Endothelial cell of umbilical vein (primary cell): ENCODE results near the gene ERG. TPM values are rescaled to one million over a fixed set of nuclear protein-coding genes. Genes with fewer than 3 reads are reported as not detected.

Experiments
- BruUV-seq: library from RNA; stranded (reverse); fragments of 400-500 nt; replicated peaks from 2 replicates; lab custom pipeline; 2021; lab: Mats Ljungman, UMichigan
- CTCF ChIA-PET: fragments of 300-600, 350-600 bp; sonication (Branson Sonifier 250); formaldehyde crosslinking; loops from one replicate; lab custom pipeline; 2021; ENCODE audit warnings: antibody characterized with exemption, inconsistent platforms; lab: Charles Lee
- POLR2A ChIA-PET: fragments of 300-600, 350-600 bp; sonication (Branson Sonifier 250); formaldehyde crosslinking; loops from one replicate; lab custom pipeline; 2021; ENCODE audit warnings: antibody characterized with exemption, inconsistent platforms; lab: Charles Lee
- DNase-seq: peaks from one replicate; pipeline ENCODE4 v3.0.0-alpha.2; 2011; ENCODE audit warnings: low read depth, low spot score
- FAIRE-seq: peaks from 2 replicates; lab custom pipeline; 2011; peaks lifted over from hg19 to GRCh38; lab: Jason Lieb, UNC
- H2AFZ ChIP-seq: 2 replicates; pipeline ENCODE4 v1.6.0; 2012; ENCODE audit warnings: low read depth, low read length, control low read depth, inconsistent platforms
- H3K27ac ChIP-seq: 2 replicates; pipeline ENCODE4 v1.5.1; 2011; ENCODE audit warnings: low read depth, mild to moderate bottlenecking, control low read depth, low read length, moderate library complexity; ENCODE audit not compliant: insufficient read depth
- H3K27me3 ChIP-seq, 2 experiments: 2 replicates each; pipeline versions ENCODE4 v1.6.0 to v1.6.1; 2011; ENCODE audit warnings: low read length in 2 of 2, mixed read lengths in 1 of 2; ENCODE audit not compliant: control insufficient read depth in 2 of 2, insufficient read depth in 2 of 2
- H3K36me3 ChIP-seq, 2 experiments: 2 replicates in 1 of 2; 3 replicates in 1 of 2; pipeline ENCODE4 v1.5.1; 2011; ENCODE audit warnings: low read length in 2 of 2, mild to moderate bottlenecking in 1 of 2, moderate library complexity in 1 of 2; ENCODE audit not compliant: control insufficient read depth in 2 of 2, insufficient read depth in 2 of 2; ENCODE audit errors: extremely low read depth in 1 of 2
- H3K4me1 ChIP-seq: 3 replicates; pipeline ENCODE4 v1.5.1; 2011; ENCODE audit warnings: mild to moderate bottlenecking, low read length; ENCODE audit not compliant: control insufficient read depth, insufficient read depth; ENCODE audit errors: extremely low read depth
- H3K4me2 ChIP-seq: 2 replicates; pipeline ENCODE4 v1.6.1; 2011; ENCODE audit warnings: low read length, control low read depth, mixed read lengths; ENCODE audit not compliant: insufficient read depth
- H3K4me3 ChIP-seq, 3 experiments: fragments of 200-600 bp in 1 of 3; sonication (generic), shearing (Covaris generic) in 1 of 3; replicated peaks in 1 of 3; 2 replicates each; pipeline ENCODE4 v1.5.1; 2011 to 2016; ENCODE audit warnings: control low read depth in 3 of 3, low read length in 3 of 3, mild to moderate bottlenecking in 2 of 3, inconsistent platforms in 1 of 3, low read depth in 1 of 3, moderate library complexity in 1 of 3; ENCODE audit not compliant: insufficient read depth in 1 of 3
- H3K79me2 ChIP-seq: 2 replicates; pipeline ENCODE4 v1.6.0; 2012; ENCODE audit warnings: low read length, inconsistent platforms; ENCODE audit not compliant: control insufficient read depth, insufficient read depth
- H3K9ac ChIP-seq: replicated peaks from 2 replicates; pipeline ENCODE3; 2011; ENCODE audit warnings: low read length, control low read depth; ENCODE audit not compliant: insufficient read depth; ENCODE audit errors: extremely low read depth
- H3K9me1 ChIP-seq: replicated peaks from 3 replicates; pipeline ENCODE4 v1.6.0; 2011; ENCODE audit warnings: mild to moderate bottlenecking, low read length; ENCODE audit not compliant: control insufficient read depth, insufficient read depth; ENCODE audit errors: extremely low read depth
- H3K9me3 ChIP-seq: replicated peaks from 2 replicates; pipeline ENCODE4 v1.5.1; 2012; ENCODE audit warnings: low read length, inconsistent platforms; ENCODE audit not compliant: control insufficient read depth, insufficient read depth
- H4K20me1 ChIP-seq: replicated peaks from 2 replicates; pipeline ENCODE3; 2011; ENCODE audit warnings: mild to moderate bottlenecking, low read length; ENCODE audit not compliant: control insufficient read depth, insufficient read depth; ENCODE audit errors: extremely low read depth
- CTCF ChIP-seq, 2 donors: IDR thresholded peaks; 1 replicate in 1 of 2; 2 replicates in 1 of 2; pipeline ENCODE4 v1.5.1; 2011; ENCODE audit warnings: low read length in 2 of 2, mild to moderate bottlenecking in 2 of 2, moderate library complexity in 2 of 2, control low read depth in 1 of 2, inconsistent platforms in 1 of 2, low read depth in 1 of 2; ENCODE audit not compliant: insufficient read depth in 1 of 2; ENCODE audit errors: extremely low read depth in 1 of 2
- EZH2 ChIP-seq: IDR thresholded peaks from 2 replicates; pipeline ENCODE4 v1.6.1; 2012; ENCODE audit warnings: borderline replicate concordance, low read depth, mild to moderate bottlenecking, moderate library complexity, low read length, inconsistent platforms; ENCODE audit not compliant: severe bottlenecking
- FOS ChIP-seq: IDR thresholded peaks from 2 replicates; pipeline ENCODE4 v1.6.1; 2011; ENCODE audit warnings: mild to moderate bottlenecking, low read length, moderate library complexity, borderline replicate concordance; ENCODE audit not compliant: insufficient read depth
- GATA2 ChIP-seq: IDR thresholded peaks from 2 replicates; pipeline ENCODE4 v1.7.0; 2011; ENCODE audit warnings: low read depth, mild to moderate bottlenecking, moderate library complexity, mixed read lengths, low read length; ENCODE audit not compliant: insufficient read length, insufficient read depth
- JUN ChIP-seq: IDR thresholded peaks from 2 replicates; pipeline ENCODE4 v1.6.1; 2011; ENCODE audit warnings: borderline replicate concordance, low read depth; ENCODE audit not compliant: insufficient read length, insufficient read depth
- MYC ChIP-seq: IDR thresholded peaks from one replicate; pipeline ENCODE4 v1.6.1; 2011; ENCODE audit warnings: mild to moderate bottlenecking, low read depth, low read length
- POLR2A ChIP-seq: IDR thresholded peaks from 2 replicates; pipeline ENCODE4 v1.6.1; 2012; ENCODE audit warnings: low read depth, mild to moderate bottlenecking, control low read depth, low read length
- POLR2AphosphoS5 ChIP-seq: IDR thresholded peaks from 2 replicates; pipeline ENCODE4 v1.6.1; 2012; ENCODE audit warnings: low read depth, mild to moderate bottlenecking, control low read depth, low read length, moderate library complexity; ENCODE audit not compliant: insufficient read depth
- dilution Hi-C: fragments of 300-500 bp; cut with MboI; formaldehyde crosslinking; loops from one replicate; pipeline ENCODE4 v1.15.0; 2019; ENCODE audit warnings: low sequenced_read_pairs; ENCODE audit not compliant: extremely low pct_ligation_motif_present
- intact Hi-C: fragments of 100-400 bp; cut with micrococcal nuclease; formaldehyde crosslinking; loops from one replicate; pipeline ENCODE4 v1.10.0; 2022
- polyA plus RNA-seq, 4 experiments: library from polyadenylated mRNA; depleted of rRNA in 3 of 4; stranded (reverse) in 3 of 4; unstranded in 1 of 4; fragments of >200 nt; gene quantifications; 2 replicates each; pipeline versions ENCODE4 v1.2.1 to v1.2.3, GENCODE V29; 2011 to 2012; ENCODE audit warnings: missing spikeins in 1 of 4
- total RNA-seq: library from RNA; stranded (reverse); gene quantifications from 2 replicates; pipeline ENCODE4 v1.2.3, GENCODE V29; 2021
- TF ChIP-seq, protein P1 (sequence below): IDR thresholded peaks from 2 replicates; pipeline ENCODE4 v1.6.1; 2011; ENCODE audit not compliant: insufficient read depth, insufficient read length

Gene ERG
- total and polyA plus RNA-seq, 2 donors (not counting 3 experiments of a cell fraction or from before 2014, with no cell fraction given) = 173 to 210 TPM

- intact Hi-C loops (no loop called here), dilution Hi-C loops (no loop called here)
- Histone ChIP-seq H3K27me3 (no peaks in the 10 kb centered on the region), H3K9ac (no peak overlapping the region), H3K36me3 (no peaks in the 10 kb centered on the region), H4K20me1 (no peaks in the 10 kb centered on the region), H3K4me2 (no peak overlapping the region), H3K27ac (no peak overlapping the region), H2AFZ (no peak overlapping the region), H3K9me1 (no peaks in the 10 kb centered on the region), H3K79me2 (no peaks in the 10 kb centered on the region), H3K4me1 (no peaks in the 10 kb centered on the region), H3K4me3 (no peak overlapping the region), H3K9me3 (no peaks in the 10 kb centered on the region)
- CTCF ChIA-PET = no interaction called here
- no TSS peak for BruUV-seq
- DNase-seq = no peak
- FAIRE-seq = no peak
- TF ChIP-seq GATA2 = no peak
- TF ChIP-seq, protein P1, sequence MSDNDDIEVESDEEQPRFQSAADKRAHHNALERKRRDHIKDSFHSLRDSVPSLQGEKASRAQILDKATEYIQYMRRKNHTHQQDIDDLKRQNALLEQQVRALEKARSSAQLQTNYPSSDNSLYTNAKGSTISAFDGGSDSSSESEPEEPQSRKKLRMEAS = no peak
- no peak for TF ChIP-seq CTCF (IDR thresholded peaks at IDR 0.05; ENCODE audit: extremely low read depth in 1 of 2, insufficient read depth in 1 of 2, low read depth in 1 of 2, low read length in 2 of 2)
- TF ChIP-seq JUN = no peak
- no peak for TF ChIP-seq FOS
- TF ChIP-seq EZH2 = no peak
- no peak for TF ChIP-seq POLR2A
- no peak for TF ChIP-seq MYC
- TF ChIP-seq POLR2AphosphoS5 = no peak
- POLR2A ChIA-PET = no interaction called here
Measured at GRCh38 chr21:38527737-38528136, 29.5 kb upstream of the ERG start.
